NCI-H526 (cell line): ENCODE data around the gene PROK2.

ENCODE experiments used
- DNase-seq, 2 experiments: peaks; one replicate each; lab custom pipeline; 2025; lab: John Stamatoyannopoulos, UW

The PROK2 gene

DNA sequence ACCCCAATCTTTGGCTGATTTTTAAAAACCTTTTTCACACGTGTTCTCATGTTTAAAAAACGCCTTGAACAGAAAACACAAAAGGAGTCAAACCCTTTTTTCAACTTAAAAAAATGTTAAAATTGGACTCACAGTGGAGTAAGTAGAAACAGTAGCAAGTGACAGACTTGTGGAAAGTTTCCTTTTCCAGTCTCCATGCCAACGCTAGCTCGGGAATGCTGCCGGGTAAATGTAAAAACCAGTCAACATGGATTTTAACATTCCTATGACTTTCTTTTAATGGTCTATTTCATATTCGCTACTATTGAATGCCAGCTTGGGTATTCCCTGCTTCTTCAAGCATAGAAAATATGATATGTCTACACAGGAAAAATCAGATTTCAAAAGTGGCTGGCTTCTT is 1.6 kb upstream of the PROK2 start:
- no peak for DNase-seq

DNA sequence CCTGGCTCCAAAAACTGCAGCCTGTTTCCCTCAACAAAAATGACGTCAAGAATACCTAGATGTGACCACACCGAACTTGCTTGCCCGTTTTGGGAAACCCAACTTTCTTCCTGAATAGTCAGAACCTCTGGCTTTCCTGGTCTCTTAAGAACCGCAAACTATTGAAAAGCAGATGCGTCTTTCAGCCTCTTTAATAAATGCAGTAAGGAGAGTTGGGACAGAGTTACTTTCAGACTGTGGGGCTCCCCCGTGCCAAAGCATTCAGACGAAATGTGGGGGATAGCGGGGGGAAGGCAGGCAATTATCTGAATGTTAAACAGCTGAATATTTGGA is 1.2 kb upstream of the PROK2 start:
- no peak for DNase-seq

DNA sequence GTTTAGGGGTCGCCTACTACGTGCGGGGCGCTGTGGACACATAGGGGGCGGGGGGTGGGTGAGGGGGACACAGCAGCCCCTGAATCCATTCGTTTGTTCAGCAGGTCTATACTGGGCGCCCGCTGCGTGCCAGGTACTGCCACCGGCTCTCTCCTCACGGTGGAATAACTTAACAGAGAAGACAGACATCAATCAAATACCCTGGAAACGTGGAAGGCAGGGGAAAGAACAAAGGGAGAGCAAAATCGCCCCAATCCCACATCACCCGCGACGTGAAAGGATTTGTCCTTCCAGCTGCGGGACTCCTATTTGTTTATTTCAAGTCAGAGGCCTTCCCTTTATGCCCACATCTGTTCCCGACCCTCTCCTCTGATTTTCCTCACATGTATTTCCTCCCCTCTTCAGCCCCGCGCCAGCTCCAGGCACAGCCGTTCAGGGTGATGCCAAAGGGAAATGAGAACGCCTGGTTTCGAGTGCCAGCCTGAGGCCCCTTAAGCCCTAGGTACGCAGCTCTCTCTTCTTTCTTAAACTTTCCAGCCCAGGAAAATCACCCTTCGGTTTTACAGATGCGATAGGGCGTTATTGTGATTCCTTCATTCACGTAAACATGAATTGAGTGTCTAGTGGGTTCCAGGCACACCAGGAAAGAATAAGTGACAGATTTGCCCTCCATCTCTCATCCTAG is 726 bp upstream of the PROK2 start:
- DNase-seq: peak in 1 of 2 experiments; percentile 5

DNA sequence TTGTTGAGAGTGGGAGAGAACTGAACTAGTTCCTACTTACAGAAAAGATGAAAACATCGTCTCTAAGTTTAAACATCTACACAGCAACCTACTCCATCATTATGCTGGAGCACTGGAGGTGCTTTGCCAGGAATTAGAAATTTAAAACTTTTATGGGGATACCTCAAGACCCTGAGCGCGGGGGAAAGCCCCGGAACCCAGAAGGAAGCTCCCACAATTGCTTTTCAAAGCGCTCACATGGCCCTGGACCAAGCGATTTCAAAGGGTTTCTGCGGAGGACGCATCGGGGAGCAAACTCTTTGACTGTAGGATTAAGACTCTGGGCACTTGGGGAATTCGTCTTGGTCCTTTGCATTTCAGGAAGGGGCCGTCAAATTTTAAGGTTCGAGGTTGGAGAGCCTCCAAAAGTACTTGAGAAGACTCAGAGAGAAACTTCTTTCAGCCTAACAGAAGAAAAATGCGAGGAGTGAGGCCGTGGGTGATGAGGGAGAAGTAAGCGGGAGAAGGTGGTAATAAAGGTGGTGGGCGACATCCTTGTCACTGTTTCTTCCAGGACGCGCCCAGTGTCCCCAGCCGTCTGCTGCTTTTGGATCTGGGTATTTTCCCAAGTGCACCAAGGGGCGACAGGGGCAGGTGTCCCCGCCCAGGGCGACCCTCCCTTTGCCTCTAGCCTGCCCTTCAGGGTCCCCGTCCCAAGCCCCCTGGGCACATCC is 591 bp downstream of the PROK2 start:
- no peak for DNase-seq

DNA sequence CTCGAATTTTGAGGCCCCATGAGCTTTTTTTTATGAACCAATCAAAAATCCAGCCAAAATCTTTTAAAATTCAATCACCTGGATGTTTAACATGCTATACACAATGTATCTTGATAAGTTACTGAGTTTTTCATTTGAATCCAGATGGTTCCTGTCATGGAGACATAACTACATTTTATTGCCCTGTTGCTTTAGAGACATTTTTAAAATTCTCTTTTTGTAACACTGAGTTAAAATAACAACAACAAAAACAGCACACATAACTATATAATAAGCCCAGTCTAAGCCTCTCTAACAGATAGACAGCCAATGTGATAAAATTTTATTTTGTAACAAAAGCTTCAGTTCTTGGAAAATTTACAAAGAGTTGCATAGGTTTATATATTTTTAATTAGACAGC is 1.8 kb downstream of the PROK2 start:
- no peak for DNase-seq

DNA sequence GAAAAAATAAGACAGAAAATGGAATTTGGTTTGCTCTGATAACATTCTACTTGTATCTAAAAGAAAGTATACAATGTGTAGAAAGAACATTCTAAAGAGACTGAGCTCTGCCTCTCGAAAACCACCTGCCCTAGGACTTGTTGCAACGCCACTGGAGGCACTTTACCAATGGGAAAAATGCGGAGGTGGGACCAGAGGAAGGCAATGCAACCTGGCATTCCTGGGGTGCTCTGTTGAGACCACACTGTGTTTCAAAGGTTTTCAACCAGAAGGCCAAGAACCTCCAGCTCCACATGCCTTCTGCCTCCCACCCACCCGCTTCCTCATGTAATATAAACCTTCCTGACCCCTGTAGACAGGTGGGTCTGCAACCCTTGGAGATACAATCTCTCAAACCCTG is 4.5 kb downstream of the PROK2 start:
- DNase-seq: no peak

DNA sequence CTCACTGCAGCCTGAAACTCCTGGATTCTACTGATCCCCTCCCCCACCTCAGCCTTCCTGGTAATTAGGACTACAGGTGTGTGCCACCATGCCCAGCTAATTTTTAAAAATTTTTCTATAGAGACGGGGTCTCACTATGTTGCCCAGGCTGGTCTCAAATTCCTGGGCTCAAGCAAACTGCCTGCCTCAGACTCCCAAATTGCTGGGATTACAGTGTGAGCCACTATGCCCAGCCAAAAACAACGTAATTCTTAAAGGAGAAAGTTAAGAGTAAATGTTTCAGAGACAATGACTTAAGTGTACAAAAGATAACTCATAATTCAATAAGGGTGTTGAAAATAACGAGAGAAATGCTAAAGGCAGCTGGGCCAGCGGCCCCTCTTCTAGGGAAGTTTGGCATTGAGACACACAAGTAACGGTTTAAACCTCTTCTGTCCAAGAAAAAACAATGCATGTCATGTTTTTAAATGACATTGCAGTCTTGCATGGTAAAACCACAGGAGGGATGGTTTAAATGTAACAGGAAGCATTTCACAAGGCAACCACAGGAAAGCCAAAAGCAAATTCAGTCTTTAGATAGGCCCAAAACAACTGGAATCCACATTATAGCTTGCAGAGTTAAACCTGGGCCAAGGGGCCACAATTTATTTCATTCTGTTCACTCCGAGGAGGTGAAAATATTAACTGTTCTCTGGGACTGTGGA is 5.1 kb downstream of the PROK2 start:
- no peak for DNase-seq

DNA sequence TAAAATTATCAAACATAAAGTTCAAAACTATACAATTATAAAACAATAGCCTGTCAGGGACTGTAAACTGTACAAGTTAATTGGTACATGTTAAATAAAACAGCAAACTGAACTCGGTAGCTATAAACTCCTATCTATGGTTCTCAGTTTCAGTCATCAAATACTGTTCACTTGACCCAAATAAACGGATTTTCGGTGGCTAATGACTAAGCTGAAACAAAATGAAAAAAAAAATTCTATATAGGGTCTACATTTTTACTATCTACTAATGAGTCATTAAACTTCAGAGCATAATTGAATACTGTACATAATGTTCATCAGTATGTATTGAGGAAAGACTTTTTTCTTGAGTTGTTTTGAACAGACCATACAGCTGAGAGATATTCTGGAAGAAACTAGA is 6.6 kb downstream of the PROK2 start:
- no peak for DNase-seq

DNA sequence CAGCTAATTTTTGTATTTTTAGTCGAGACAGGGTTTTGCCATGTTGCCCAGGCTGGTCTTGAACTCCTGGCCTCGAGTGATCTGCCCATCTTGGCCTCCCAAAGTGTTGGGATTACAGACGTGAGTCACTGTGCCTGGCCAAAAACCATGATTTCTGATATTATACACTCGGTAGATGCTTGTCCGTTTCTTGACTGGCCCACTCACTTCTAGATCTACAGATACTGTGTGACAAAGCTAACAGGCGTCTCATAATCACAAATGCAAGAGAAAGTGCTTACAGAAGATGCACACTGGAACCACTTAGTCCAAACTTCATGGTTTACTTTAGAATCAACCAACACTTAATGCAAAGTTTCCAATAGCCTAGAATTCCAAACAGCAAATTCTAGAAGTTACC is 8.4 kb downstream of the PROK2 start:
- DNase-seq: no peak

DNA sequence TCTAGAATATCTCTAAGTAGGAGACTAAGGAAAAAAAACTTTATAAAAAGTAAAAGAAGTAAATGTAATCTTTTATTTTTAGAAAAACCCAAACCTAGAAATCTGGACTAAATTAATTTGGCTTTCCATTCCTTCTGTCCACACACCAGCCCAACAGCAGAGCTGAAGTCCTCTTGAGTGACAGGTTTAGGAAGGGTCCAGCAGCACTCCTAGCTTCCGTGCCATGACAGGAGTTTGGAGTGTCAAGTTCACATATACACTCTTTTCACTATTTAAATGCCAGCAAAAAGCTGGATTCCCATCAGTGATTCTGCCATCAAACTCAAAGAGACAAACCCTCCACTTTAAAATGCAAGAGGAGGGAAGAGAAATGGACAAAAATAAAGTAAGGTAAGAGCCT is 13.1 kb downstream of the PROK2 start:
- no peak for DNase-seq

DNA sequence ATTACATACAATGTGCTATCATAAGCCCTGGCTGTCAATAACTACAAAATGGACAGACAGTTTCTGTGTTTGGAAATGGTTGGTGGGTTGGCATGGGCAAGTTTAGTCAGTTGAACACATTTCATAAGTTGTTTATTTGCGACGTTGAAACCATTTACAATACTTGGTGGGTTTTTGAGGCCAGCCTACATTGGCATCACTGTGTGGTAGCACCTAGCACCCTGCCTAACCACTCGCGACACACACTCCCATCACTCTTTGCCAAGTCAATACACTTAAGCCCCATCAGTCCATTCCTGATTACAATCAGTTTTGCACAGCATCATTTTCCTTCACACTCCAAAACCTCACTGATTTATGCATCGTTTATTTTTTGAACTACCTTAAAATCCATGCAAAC is 13.8 kb downstream of the PROK2 start:
- no peak for DNase-seq

DNA sequence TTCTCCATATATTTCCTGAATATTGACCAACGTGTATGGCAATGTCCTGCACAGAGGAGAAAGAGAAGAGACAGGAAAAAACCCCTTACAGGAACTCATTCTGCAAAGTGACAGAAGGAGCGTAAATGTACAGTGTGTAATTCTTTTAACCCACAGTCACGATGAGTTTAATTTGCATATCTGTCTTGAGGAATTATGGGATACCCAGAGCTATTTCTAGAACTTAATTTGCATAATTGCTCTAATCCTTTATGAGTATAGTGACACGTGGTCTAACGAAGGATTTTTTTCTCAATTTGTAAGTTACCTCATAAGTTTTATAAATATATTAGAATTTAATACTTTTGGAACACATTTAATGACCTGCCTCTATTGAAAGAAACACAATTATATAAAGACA is 21.5 kb downstream of the PROK2 start:
- peak; percentile 28 to 61 for DNase-seq

DNA sequence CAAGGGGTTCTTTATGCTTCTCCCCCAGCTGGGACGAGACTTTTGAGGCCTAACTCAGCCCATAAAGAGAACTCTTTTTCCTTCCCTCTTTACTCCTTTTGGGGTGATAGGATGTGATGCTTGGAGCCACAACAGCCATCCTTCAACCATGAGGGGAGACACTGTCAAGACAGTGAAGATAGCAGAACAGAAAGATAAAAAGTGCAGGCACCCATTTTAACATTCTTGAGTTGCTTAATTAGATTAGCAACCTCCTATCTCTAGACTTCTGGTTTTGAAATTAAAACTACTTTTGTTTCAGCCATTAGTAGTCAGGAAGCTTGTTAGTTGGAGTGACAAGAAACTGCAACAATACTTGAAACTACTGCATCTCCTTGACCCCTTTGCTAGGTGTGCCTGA is 24.8 kb downstream of the PROK2 start:
- DNase-seq: no peak

DNA sequence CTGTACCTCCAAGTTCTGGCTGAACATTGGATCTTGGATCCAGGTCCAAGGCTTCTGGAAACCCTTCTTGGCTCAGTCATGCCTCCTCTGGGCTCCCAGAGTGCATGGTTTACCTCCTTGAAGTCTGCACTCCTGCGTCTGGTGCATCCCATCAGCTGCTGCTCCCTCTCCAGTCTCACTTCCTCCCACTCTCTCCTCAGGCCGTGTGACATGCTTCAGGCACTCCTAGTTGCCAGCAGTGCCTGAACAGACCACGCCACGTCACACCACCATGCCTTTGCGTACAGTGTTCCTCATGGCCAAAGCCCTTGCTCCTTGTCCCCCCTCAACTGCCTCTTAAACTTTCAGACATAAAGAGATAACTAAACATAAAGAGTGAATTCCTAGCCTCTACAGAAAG is 25.5 kb downstream of the PROK2 start:
- no peak for DNase-seq

DNA sequence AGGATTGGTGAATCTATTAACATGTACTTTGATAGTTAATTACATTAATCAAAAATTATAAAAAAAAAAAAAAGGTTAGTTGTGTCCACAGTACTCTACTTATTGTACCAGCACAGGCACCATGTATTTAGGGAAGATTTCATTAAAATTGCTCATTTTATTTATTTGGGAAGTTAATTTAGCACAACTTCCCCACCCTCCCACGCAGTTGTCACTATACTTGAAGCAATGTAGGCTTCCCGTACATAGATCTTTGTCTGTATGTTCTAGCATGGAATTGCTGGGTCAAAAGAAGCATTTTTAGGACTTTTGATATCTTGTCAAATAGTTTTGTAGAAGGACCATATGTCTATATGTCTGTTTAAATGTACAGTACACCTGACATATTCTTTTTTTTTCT is 26.9 kb downstream of the PROK2 start:
- DNase-seq: no peak

DNA sequence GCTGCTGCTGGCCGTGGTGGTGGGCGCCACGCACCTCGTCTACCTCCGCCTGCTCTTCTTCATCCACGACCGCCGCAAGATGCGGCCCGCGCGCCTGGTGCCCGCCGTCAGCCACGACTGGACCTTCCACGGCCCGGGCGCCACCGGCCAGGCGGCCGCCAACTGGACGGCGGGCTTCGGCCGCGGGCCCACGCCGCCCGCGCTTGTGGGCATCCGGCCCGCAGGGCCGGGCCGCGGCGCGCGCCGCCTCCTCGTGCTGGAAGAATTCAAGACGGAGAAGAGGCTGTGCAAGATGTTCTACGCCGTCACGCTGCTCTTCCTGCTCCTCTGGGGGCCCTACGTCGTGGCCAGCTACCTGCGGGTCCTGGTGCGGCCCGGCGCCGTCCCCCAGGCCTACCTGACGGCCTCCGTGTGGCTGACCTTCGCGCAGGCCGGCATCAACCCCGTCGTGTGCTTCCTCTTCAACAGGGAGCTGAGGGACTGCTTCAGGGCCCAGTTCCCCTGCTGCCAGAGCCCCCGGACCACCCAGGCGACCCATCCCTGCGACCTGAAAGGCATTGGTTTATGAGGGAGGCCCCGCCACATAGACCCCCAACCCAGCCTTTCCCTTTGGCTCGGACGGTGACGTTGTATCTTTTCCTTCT is 30.2 kb downstream of the PROK2 start:
- peak in 1 of 2 experiments; percentile 1 for DNase-seq

DNA sequence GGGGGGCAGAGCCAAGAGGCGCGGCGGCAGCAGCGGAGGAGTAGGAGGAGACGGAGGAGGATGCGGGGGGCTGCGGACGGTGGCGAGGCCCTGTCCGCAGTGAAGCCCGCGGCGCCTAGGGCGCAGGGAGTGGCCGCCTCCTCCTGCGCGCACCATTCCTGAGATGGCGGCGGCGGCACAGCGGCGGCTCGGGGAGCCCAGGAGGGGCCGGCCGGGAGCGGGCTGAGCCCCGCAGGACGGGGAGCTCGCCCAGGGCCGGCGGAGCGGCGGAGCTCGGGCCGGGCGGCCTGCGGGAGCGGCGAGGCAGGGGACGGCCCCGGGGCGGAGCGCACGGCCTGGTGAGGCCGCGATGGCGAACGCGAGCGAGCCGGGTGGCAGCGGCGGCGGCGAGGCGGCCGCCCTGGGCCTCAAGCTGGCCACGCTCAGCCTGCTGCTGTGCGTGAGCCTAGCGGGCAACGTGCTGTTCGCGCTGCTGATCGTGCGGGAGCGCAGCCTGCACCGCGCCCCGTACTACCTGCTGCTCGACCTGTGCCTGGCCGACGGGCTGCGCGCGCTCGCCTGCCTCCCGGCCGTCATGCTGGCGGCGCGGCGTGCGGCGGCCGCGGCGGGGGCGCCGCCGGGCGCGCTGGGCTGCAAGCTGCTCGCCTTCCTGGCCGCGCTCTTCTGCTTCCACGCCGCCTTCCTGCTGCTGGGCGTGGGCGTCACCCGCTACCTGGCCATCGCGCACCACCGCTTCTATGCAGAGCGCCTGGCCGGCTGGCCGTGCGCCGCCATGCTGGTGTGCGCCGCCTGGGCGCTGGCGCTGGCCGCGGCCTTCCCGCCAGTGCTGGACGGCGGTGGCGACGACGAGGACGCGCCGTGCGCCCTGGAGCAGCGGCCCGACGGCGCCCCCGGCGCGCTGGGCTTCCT is 31.0 kb downstream of the PROK2 start, which contains the start of gene GPR27:
Gene GPR27, plus strand, starts transcription at position 155 of the 909 bp plus-strand sequence. Its CDS starts 195 bp downstream, at position 350.
- DNase-seq: peak in 1 of 2 experiments; percentile 49

DNA sequence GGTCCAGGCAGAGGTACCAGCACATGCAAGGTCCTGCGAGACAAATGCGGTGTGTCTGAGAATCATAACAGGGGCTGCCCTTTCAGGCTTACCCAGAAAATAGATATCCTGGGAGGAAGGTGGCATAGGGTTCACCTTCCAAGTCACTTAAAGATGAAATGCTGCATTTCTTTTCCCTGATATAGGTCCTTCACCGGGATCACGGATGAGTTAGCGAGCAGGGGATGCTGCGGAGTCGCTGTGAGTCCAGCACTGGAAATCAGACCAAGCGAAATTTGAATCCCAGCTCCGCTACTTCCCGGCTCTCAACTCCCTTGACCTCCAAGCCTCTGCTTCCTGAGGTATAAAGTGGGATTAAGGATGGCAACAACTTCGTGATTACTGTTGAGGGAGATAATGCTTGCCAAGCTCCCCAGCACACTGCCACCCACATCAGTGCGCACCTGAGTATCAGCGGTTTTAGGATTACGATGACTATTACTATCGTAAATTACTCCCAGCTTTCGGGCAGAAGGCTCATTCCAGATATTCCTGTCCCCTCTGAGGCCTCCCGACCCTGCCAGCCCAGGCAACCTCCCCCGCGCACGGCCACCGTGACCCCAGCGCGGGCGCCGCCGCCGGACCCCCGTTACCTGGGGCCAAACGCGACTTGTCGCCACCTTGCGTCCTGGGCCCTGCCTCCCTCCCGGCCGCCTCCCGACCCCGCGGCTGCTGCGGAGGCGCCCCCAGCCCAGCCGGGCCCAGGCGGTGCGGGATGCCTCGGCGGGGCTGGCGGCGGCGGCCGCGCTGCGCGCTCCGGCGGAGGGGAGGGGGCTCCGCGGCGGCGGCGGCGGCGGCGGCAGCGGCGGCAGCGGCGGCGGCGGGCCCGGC is 31.9 kb downstream of the PROK2 start:
- DNase-seq: peak in 1 of 2 experiments; percentile 16

DNA sequence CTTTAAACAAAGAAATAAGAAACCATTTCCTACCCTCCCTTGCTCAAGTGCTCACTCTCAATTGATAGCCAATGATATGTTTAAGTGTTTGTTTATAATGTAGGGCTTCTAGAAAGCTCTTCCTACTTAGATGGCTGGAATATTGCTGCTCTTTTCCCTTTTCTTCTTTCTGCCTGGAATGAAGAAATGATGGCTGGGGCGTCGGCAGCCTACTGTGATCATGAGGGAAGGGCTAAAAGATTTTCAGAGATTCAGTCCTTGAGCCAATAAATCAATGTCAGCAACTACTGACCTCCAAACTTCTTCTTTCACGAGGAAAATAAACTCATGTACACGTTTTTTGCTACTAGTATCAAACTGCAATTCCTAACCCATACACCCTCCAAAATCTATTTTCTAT is 33.3 kb downstream of the PROK2 start:
- no peak for DNase-seq

DNA sequence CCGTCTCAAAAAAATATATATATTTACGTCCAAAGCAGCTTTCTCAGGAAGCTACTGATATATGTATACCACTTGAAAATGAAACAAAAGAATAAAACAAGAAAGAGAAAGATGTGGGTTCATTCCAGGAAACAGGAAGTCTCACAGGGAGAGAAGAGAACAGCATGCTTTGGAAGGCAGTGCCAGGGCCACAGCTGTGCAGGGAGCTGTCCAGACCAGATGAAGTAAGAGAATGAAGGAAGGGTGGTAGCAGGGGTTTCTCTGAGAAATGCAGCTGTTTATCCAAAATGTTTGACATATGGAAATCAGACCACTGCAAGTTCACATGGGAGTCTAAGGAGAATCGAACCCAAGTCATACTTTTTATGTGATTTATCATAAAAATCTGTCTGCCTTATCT is 40.2 kb downstream of the PROK2 start:
- no peak for DNase-seq

DNA sequence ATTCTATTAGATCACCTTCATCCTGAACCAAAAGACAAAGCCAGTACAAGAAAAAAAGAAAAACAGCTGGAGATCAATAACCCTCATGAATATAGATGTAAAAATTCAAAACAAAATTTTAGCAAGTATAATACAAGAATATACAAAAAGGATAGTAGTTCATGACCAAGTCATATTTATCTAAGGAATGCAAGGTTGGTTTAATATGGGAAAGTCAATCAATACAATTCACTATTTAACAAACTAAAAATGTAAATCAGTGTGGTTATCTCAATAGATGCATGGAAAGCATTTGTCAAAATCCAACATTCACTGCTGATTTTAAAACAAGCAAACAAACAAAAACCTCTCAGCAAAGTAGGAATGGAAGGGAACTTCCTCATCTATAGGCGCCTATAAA is 42.3 kb downstream of the PROK2 start:
- DNase-seq: no peak
